SK-N-SH treated with all-trans-retinoic acid at 6 μM for 48 hours (cell line): Measurements from ENCODE around the gene PRB2.

ENCODE experiments used
- CSDC2 ChIP-seq: fragments of 250-450 bp; sonication (Bioruptor Pico); IDR thresholded peaks from 2 replicates; pipeline ENCODE4 v1.5.0; 2020; ENCODE audit warnings: mild to moderate bottlenecking, moderate library complexity
- ESRRG ChIP-seq: fragments of 250-450 bp; sonication (Bioruptor Pico); IDR thresholded peaks from 2 replicates; pipeline ENCODE4 v1.6.1; 2021; ENCODE audit warnings: mild to moderate bottlenecking
- GLIS3 ChIP-seq: fragments of 250-450 bp; sonication (Bioruptor Pico); IDR thresholded peaks from 2 replicates; pipeline ENCODE4 v1.5.0; 2020; ENCODE audit warnings: mild to moderate bottlenecking, moderate library complexity
- ISL1 ChIP-seq: fragments of 250-450 bp; sonication (Bioruptor Pico); IDR thresholded peaks from 2 replicates; pipeline ENCODE4 v2.1.2; 2022; ENCODE audit warnings: mild to moderate bottlenecking, moderate library complexity
- OSR1 ChIP-seq: fragments of 250-450 bp; sonication (Bioruptor Pico); IDR thresholded peaks from 2 replicates; pipeline ENCODE4 v1.8.0; 2022; ENCODE audit warnings: moderate library complexity, mild to moderate bottlenecking, inconsistent platforms
- PPARA ChIP-seq: fragments of 250-450 bp; sonication (Bioruptor Pico); IDR thresholded peaks from 2 replicates; pipeline ENCODE4 v1.5.0; 2020; ENCODE audit warnings: mild to moderate bottlenecking, borderline replicate concordance
- RARB ChIP-seq: fragments of 250-450 bp; sonication (Bioruptor Pico); IDR thresholded peaks from 2 replicates; pipeline ENCODE4 v1.8.0; 2021; ENCODE audit warnings: mild to moderate bottlenecking, moderate library complexity
- ZFP3 ChIP-seq: fragments of 250-450 bp; sonication (Bioruptor Pico); IDR thresholded peaks from 2 replicates; pipeline ENCODE4 v1.5.0; 2020; ENCODE audit warnings: mild to moderate bottlenecking, moderate library complexity
- ZFP30 ChIP-seq: fragments of 450-650 bp; formaldehyde crosslinking; IDR thresholded peaks from 2 replicates; pipeline ENCODE4 v1.5.0; 2022; ENCODE audit warnings: mild to moderate bottlenecking, moderate library complexity
- ZNF8 ChIP-seq: fragments of 450-650 bp; formaldehyde crosslinking; IDR thresholded peaks from 2 replicates; pipeline ENCODE4 v1.5.0; 2020; ENCODE audit warnings: mild to moderate bottlenecking, moderate library complexity
- TF ChIP-seq, protein P1 (sequence below): fragments of 250-450 bp; sonication (Bioruptor Pico); IDR thresholded peaks from 2 replicates; pipeline ENCODE4 v1.8.0; 2021; ENCODE audit warnings: low read depth, mild to moderate bottlenecking, moderate library complexity, borderline replicate concordance
- TF ChIP-seq, protein P2 (sequence below): fragments of 250-450 bp; sonication (Bioruptor Pico); IDR thresholded peaks from 2 replicates; pipeline ENCODE4 v1.8.0; 2020; ENCODE audit warnings: mild to moderate bottlenecking, moderate library complexity, borderline replicate concordance
- TF ChIP-seq, protein P3 (sequence below): fragments of 250-450 bp; sonication (Bioruptor Pico); IDR thresholded peaks from 2 replicates; pipeline ENCODE4 v1.5.1; 2020; ENCODE audit warnings: low read depth, mild to moderate bottlenecking, moderate library complexity
- TF ChIP-seq, protein P4 (sequence below): fragments of 250-450 bp; sonication (Bioruptor Pico); IDR thresholded peaks from 2 replicates; pipeline ENCODE4 v1.5.0; 2020; ENCODE audit warnings: mild to moderate bottlenecking, moderate library complexity

DNA sequence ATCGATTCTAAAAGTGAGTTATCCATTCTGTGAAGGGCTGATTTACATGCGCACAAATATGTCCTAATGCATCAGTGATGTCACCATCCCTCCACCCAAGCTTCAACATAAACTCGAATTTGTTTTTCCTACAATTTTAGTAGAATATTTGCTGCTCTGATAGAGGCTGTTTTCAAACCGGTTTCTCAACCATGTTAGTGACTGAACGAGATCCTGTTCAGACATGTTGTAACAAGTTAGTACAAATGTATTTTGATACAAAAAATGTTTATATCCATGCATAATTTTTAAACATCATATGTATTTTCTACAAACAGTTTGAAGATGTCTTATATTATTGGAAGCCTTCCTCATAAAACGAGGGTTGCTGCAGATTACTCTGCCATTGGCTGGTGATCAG is 12.7 kb upstream of the PRB2 start:
- TF ChIP-seq, protein P1, sequence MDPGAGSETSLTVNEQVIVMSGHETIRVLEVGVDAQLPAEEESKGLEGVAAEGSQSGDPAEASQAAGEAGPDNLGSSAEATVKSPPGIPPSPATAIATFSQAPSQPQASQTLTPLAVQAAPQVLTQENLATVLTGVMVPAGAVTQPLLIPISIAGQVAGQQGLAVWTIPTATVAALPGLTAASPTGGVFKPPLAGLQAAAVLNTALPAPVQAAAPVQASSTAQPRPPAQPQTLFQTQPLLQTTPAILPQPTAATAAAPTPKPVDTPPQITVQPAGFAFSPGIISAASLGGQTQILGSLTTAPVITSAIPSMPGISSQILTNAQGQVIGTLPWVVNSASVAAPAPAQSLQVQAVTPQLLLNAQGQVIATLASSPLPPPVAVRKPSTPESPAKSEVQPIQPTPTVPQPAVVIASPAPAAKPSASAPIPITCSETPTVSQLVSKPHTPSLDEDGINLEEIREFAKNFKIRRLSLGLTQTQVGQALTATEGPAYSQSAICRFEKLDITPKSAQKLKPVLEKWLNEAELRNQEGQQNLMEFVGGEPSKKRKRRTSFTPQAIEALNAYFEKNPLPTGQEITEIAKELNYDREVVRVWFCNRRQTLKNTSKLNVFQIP (CRISPR knock-in tag), result no peak
- TF ChIP-seq RARB (CRISPR knock-in tag), result no peak
- TF ChIP-seq CSDC2 (CRISPR knock-in tag), result no peak
- TF ChIP-seq ESRRG (CRISPR knock-in tag), result no peak
- TF ChIP-seq, protein P2, sequence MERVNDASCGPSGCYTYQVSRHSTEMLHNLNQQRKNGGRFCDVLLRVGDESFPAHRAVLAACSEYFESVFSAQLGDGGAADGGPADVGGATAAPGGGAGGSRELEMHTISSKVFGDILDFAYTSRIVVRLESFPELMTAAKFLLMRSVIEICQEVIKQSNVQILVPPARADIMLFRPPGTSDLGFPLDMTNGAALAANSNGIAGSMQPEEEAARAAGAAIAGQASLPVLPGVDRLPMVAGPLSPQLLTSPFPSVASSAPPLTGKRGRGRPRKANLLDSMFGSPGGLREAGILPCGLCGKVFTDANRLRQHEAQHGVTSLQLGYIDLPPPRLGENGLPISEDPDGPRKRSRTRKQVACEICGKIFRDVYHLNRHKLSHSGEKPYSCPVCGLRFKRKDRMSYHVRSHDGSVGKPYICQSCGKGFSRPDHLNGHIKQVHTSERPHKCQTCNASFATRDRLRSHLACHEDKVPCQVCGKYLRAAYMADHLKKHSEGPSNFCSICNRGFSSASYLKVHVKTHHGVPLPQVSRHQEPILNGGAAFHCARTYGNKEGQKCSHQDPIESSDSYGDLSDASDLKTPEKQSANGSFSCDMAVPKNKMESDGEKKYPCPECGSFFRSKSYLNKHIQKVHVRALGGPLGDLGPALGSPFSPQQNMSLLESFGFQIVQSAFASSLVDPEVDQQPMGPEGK (CRISPR knock-in tag), result no peak
- no peak for TF ChIP-seq ISL1 (CRISPR knock-in tag)
- TF ChIP-seq, protein P3, sequence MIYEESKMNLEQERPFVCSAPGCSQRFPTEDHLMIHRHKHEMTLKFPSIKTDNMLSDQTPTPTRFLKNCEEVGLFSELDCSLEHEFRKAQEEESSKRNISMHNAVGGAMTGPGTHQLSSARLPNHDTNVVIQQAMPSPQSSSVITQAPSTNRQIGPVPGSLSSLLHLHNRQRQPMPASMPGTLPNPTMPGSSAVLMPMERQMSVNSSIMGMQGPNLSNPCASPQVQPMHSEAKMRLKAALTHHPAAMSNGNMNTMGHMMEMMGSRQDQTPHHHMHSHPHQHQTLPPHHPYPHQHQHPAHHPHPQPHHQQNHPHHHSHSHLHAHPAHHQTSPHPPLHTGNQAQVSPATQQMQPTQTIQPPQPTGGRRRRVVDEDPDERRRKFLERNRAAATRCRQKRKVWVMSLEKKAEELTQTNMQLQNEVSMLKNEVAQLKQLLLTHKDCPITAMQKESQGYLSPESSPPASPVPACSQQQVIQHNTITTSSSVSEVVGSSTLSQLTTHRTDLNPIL (CRISPR knock-in tag), result no peak
- TF ChIP-seq ZFP3 (CRISPR knock-in tag), result no peak
- TF ChIP-seq, protein P4, sequence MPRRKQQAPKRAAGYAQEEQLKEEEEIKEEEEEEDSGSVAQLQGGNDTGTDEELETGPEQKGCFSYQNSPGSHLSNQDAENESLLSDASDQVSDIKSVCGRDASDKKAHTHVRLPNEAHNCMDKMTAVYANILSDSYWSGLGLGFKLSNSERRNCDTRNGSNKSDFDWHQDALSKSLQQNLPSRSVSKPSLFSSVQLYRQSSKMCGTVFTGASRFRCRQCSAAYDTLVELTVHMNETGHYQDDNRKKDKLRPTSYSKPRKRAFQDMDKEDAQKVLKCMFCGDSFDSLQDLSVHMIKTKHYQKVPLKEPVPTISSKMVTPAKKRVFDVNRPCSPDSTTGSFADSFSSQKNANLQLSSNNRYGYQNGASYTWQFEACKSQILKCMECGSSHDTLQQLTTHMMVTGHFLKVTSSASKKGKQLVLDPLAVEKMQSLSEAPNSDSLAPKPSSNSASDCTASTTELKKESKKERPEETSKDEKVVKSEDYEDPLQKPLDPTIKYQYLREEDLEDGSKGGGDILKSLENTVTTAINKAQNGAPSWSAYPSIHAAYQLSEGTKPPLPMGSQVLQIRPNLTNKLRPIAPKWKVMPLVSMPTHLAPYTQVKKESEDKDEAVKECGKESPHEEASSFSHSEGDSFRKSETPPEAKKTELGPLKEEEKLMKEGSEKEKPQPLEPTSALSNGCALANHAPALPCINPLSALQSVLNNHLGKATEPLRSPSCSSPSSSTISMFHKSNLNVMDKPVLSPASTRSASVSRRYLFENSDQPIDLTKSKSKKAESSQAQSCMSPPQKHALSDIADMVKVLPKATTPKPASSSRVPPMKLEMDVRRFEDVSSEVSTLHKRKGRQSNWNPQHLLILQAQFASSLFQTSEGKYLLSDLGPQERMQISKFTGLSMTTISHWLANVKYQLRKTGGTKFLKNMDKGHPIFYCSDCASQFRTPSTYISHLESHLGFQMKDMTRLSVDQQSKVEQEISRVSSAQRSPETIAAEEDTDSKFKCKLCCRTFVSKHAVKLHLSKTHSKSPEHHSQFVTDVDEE, result no peak
- TF ChIP-seq PPARA (CRISPR knock-in tag), result no peak
- no peak for TF ChIP-seq GLIS3
- no peak for TF ChIP-seq ZFP30 (CRISPR knock-in tag)
- no peak for TF ChIP-seq ZNF8 (CRISPR knock-in tag)
- TF ChIP-seq OSR1, result no peak
